Right lobe of liver (tissue), 6 donors: ENCODE measurements around the gene RAI1. TPM values are rescaled to one million over a fixed set of nuclear protein-coding genes. Genes with fewer than 3 reads are reported as not detected.

Source experiments
- ATAC-seq, 4 donors: fragments of 200-7000 bp; cut with Tn5 transposase; one replicate each; pipeline ENCODE4 v1.9.1; 2020; ENCODE audit warnings: mild to moderate bottlenecking in 4 of 4, moderate library complexity in 4 of 4
- DNase-seq, 3 donors: peaks; one replicate each; pipeline ENCODE4 v3.0.0-alpha.2; 2020
- H3K27ac ChIP-seq, 3 donors: fragments of 200-600 bp; one replicate each; pipeline ENCODE4 v1.8.0; 2022
- H3K27me3 ChIP-seq, 2 donors: fragments of 200-600 bp; one replicate each; pipeline ENCODE4 v1.8.0; 2022
- H3K36me3 ChIP-seq, 4 donors: fragments of 200-600 bp; sonication (generic) in 1 of 4; one replicate each; pipeline versions ENCODE4 v1.5.1 to v1.8.0; 2017 to 2022; ENCODE audit warnings: control low read depth in 1 of 4
- H3K4me1 ChIP-seq, 4 donors: fragments of 200-600 bp; sonication (generic) in 1 of 4; one replicate each; pipeline versions ENCODE4 v1.5.1 to v1.8.0; 2017 to 2022; ENCODE audit warnings: control low read depth in 1 of 4
- H3K4me3 ChIP-seq, 3 donors: fragments of 200-600 bp; one replicate each; pipeline ENCODE4 v1.8.0; 2022
- H3K9me3 ChIP-seq, 4 donors: fragments of 200-600 bp; sonication (generic) in 1 of 4; one replicate each; pipeline versions ENCODE4 v1.5.1 to v1.8.0; 2017 to 2022; ENCODE audit warnings: control low read depth in 1 of 4
- CTCF ChIP-seq, 4 donors: fragments of 200-600 bp in 3 of 4; fragments of 450-650 bp in 1 of 4; IDR thresholded peaks; one replicate each; pipeline versions ENCODE4 v1.5.1 to v1.8.0; 2016 to 2022; ENCODE audit warnings: antibody characterized with exemption in 4 of 4, mild to moderate bottlenecking in 2 of 4
- POLR2A ChIP-seq: fragments of 450-650 bp; IDR thresholded peaks from one replicate; pipeline ENCODE4 v1.6.1; 2017; ENCODE audit warnings: antibody characterized with exemption, mild to moderate bottlenecking
- WGBS: methylation state at CpG from one replicate; pipeline ENCODE4 v1.1.6; 2018; ENCODE audit warnings: low coverage, low lambda C conversion rate; ENCODE audit not compliant: insufficient coverage; ENCODE audit errors: missing lambda C conversion rate; 5-methylcytosine and 5-hydroxymethylcytosine counted together
- intact Hi-C, 2 donors: fragments of 100-400 bp; cut with DNase I; formaldehyde crosslinking; loops; one replicate each; pipeline versions ENCODE4 v1.11.2 to v1.14.1; 2022
- total RNA-seq, 6 experiments: library from RNA; depleted of rRNA in 2 of 6; stranded (reverse); fragments of >200 nt in 2 of 6; fragmentation: NEBNext Ultra II Directional in 3 of 6; extraction: Animal tissue kit (Norgen Biotek cat#: 25700) in 3 of 6; gene quantifications; one replicate each; pipeline versions ENCODE4 v1.1.0 to v1.2.4, GENCODE V29; 2016 to 2023
- donor health status: DM: no; HTN: yes; CAD: no.
- donor health status: DM: no; HTN: no; CAD: no.
- donor health status: DM: no; HTN: no; CAD: no.
- donor health status: DM: no; HTN: yes; CAD: no.
- donor health status: DM: no; HTN: yes; CAD: no.

The RAI1 gene
- total RNA-seq, 6 experiments from 2014 or later: 6.1 to 14.5 (median 8.4) TPM

- ATAC-seq (no peak), DNase-seq (no peak)
- WGBS: 95% methylated on average over 4 of the region's 13 CpGs
- no peaks in the 10 kb centered on the region for H3K36me3 ChIP-seq
- intact Hi-C loops: no loop called here
- H3K27me3 ChIP-seq: no peaks in the 10 kb centered on the region
- H3K9me3 ChIP-seq: no peaks in the 10 kb centered on the region
- H3K4me1 ChIP-seq: peaks cover 0 to 10% (median 0%) of the 10 kb centered on the region in 4 donors
- H3K4me3 ChIP-seq: no peak overlapping the region
- no peak for TF ChIP-seq CTCF (IDR thresholded peaks at IDR 0.05)
- no peak overlapping the region for H3K27ac ChIP-seq
Observed at GRCh38 chr17:17801800-17802481, 120.7 kb downstream of the RAI1 start.

- TF ChIP-seq CTCF (IDR thresholded peaks at IDR 0.05) (no peak), POLR2A (no peak)
- Histone ChIP-seq H3K4me3 (no peak overlapping the region), H3K27me3 (no peaks in the 10 kb centered on the region), H3K27ac (no peak overlapping the region), H3K9me3 (no peaks in the 10 kb centered on the region), H3K36me3 (no peaks in the 10 kb centered on the region), H3K4me1 (peaks cover 0 to 17% (median 3%) of the 10 kb centered on the region in 4 donors)
- no peak for DNase-seq
- 93% methylated on average over 3 of the region's 3 CpGs for WGBS
- intact Hi-C loops: no loop called here
- no peak for ATAC-seq
Observed at GRCh38 chr17:17804007-17804406, 122.7 kb downstream of the RAI1 start.

GRCh38 chr17:17805575-17805974, 124.3 kb downstream of the RAI1 start:
- H3K9me3 ChIP-seq: no peaks in the 10 kb centered on the region
- intact Hi-C loops: no loop called here
- no peak overlapping the region for H3K27ac ChIP-seq
- no peaks in the 10 kb centered on the region for H3K36me3 ChIP-seq
- no peak for DNase-seq
- TF ChIP-seq POLR2A (no peak), CTCF (IDR thresholded peaks at IDR 0.05) (no peak)
- WGBS: 100% methylated on average over 1 of the region's 9 CpGs
- H3K4me1 ChIP-seq: peaks cover 0 to 28% (median 3%) of the 10 kb centered on the region in 4 donors
- H3K27me3 ChIP-seq: no peaks in the 10 kb centered on the region
- ATAC-seq: no peak
- no peak overlapping the region for H3K4me3 ChIP-seq

- intact Hi-C loops: no loop called here
- Histone ChIP-seq H3K27me3 (no peaks in the 10 kb centered on the region), H3K4me3 (no peak overlapping the region), H3K36me3 (no peaks in the 10 kb centered on the region), H3K27ac (no peak overlapping the region), H3K9me3 (no peaks in the 10 kb centered on the region), H3K4me1 (peaks cover 0 to 32% (median 3%) of the 10 kb centered on the region in 4 donors)
- TF ChIP-seq POLR2A (no peak), CTCF (IDR thresholded peaks at IDR 0.05) (no peak)
- 86% methylated on average over 4 of the region's 4 CpGs for WGBS
- DNase-seq: no peak
- no peak for ATAC-seq
Observed at GRCh38 chr17:17806035-17806434, 124.8 kb downstream of the RAI1 start.
